GM19328 (cell line): ENCODE results near the gene GRB14.
"Not testable (repeated sequence)": the region's sequence is repeated elsewhere in the genome, so short reads cannot be mapped to it uniquely, and the experiment has no call there.

Experiments used
- ATAC-seq: cut with Tn5 transposase; IDR thresholded peaks from one replicate; pipeline ENCODE4 v1.9.1; 2021; ENCODE audit warnings: mild to moderate bottlenecking, moderate library complexity; ENCODE audit not compliant: unreplicated experiment

The GRB14 gene

DNA sequence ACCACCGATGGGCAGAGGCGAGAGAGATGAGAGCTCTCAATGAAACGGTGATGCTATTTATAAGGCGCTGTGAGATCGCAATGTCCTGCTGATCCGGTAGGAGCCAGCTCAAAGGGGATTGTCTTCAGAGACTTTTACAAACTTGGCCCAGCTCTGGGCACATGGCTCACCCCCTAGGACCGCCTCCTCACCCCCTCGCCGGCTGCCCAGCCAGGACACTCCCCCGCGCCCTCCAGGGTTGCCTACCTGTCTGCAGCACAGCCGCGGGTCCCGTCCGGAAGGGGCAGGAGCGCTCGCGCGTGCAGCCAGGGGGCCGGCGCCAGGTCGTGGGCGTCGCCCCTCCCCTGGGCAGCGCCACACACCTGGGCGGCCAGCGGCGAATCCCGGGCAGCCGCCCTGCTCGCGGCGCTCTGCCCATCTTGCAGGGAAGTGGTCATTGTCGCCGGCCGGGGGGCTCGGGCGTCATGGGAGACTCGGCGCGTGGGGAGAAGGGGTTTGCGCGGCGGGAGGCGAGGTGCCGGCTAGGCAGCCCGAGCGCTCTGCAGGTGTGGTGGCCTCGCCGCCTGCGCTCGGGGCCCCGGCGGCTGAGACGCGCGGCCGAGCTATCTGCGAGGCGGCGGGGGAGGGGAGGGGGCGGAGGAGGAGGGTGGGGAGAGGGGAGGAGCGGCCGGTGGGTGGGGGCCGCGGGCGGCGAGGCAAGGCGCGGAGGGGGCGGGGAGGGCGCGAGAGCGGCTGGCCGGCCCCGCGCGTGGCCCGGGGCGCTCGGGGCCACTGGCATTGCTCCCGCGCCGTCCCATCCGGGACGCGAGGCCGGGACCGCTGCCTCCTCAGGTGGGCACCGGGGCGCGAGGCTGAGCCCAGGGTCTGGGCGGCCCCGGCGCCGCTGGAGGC lies at the start of gene GRB14:
Gene GRB14, minus strand, starts transcription at position 610 of the 891 bp plus-strand sequence. Its CDS starts 173 bp downstream, at position 437.
- no peak for ATAC-seq

DNA sequence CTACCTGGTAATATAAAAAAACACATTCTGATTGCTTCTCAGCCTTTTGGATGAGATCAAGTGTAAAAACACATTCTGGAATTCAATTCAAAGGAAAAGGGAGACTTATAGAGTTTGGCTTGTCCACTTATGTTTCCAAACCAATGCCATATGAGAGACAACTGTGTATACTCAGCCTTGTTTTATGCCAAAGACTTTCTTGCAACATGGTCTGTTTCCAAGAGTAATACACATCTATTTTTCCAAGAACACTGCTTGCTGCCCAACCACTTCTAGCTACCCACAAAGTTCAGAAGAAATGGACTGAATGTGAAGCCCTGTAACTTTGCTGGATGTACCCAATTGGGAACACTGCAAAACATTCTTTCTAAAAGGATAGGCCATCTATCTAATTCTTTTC lies 48.0 kb upstream of the GRB14 start:
- no peak for ATAC-seq

DNA sequence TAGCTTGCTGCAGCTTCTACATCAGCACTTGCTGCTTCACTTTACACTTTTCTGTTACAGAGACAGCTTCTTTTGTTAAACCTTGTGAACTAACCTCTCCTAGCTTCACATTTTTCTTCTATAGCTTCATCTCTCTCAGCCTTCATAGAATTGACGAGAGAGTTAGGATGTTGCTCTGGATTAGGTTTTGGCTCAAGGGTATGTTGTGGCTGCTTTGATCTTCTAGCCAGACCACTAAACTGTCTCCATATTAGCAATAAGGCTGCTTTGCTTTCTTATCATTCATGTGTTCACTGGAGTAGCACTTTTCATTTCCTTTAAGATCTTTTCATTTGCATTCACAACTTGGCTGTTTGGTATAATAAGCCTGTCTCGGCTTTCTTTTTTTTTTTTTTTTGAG lies 46.3 kb upstream of the GRB14 start:
- no peak for ATAC-seq

DNA sequence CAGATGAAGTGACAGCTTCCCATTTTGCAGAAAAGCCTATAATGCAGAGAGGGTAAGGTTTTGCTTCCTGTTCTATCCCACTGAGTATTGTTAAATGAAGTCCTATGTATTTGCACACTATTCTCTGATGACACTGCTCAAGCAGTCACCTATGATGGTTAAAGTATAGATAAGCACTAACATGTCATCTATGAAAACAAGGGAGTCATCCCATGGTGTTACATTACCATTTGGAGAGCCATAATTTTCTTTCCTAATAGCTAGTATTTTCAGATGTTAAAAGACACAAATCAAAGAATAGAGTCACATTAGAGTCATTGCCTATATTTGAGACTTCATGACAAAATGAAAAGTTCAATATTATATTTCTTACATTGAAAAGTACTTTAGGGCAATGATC lies 42.8 kb upstream of the GRB14 start:
- ATAC-seq, result no peak

DNA sequence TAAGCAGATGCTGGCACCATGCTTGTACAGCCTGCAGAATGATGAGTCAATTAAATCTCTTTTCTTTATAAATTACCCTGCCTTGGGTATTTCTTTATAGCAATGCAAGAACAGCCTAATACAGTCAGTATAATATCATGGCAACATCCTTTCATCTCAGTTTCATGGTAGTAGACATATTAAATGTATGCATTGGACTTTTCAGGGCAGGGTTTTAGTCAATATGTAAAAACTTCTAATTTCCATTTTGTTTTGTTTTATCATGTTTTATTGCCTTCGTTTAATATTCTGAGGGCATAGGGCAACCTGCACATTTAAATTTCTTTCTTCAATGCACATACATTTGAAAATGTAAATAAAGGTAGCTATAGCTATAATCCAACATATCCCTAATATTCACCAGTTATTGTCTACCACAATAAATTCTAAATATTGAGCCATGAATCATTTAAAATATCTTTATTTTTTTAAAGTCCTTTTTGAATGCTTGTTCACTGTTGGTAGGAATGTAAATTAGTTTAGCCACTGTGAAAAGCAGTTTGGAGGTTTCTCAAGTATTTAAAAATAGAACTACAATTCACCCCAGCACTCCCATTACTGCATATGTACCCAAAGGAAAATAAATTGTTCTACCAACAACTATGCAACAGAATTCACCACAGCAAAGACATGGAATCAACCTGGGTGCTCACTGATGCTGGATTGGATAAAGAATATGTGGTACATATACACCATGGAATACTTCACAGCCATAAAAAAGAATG lies 41.8 kb upstream of the GRB14 start:
- ATAC-seq, result no peak

DNA sequence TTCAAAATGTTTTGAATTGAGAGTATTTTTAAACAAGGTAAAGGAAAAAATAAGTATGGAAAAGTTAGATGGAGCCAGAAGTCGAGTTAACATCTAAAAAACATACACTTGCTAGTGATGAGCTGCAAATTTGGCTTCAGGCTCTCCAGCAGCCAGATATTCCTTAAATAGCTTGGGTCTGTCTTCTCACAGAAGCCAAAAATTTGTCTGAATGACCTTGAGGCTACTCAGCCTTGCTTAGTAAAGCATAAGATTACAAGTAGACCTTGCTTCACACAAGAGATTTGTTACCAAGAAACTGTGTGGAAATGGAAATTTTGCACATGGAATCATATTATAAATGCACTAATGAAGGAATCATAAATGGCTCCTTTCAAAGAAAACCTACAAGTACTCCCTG lies 40.8 kb upstream of the GRB14 start:
- ATAC-seq, result no peak

DNA sequence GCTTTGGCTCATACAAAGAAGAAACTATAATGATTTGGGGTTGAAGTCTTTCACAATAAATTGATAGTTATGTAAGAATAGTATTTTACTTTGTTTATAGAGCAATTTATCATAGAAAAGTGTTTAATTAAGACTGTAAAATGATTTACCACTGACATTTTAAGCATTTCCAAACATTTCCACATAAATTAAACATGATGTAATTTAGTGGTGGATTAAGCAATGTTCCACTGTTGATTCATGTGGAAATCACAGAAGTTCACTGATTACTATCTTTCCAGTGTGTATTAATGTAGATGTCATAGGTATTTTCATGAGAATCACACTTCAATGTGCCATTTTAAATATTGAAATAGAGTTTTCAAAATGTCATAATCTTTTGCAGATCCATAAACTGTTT lies 40.1 kb upstream of the GRB14 start:
- no peak for ATAC-seq

DNA sequence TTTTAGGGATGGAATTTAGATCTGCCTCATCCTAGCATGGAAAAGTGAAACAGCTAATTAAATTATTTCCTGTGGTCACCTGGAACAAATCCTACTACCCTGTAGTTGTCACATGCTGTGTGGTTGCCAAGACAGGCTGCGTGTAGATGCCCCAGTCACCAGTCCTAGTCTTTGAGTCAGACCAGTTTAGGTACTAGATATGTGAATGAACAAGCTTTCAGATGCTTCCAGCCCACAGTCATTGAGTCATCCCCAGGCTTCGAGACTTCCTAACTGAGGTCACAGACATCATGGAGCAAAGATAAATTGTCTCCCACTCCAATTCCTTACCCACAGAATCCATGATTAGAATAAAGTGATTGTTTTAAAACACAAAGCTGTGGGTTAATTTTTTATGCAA lies 35.8 kb upstream of the GRB14 start:
- ATAC-seq, result no peak

DNA sequence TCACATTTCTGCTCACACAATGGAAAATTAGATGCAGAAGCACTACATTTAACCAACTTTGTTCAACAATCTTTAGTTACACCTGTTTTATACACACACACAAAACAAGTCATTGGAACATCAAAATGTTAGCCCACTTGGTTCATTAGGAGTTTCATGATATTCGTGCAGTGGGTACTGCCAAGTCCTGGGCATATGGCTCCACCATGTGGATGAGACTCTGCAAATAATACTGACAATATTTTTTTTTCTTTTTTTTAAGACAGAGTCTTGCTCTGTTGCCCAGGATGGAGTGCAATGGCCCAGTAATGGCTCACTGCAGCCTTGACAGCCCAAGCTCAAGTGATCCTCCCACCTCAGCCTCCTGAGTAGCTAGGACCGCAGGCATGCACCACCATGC lies 34.5 kb upstream of the GRB14 start:
- no peak for ATAC-seq

DNA sequence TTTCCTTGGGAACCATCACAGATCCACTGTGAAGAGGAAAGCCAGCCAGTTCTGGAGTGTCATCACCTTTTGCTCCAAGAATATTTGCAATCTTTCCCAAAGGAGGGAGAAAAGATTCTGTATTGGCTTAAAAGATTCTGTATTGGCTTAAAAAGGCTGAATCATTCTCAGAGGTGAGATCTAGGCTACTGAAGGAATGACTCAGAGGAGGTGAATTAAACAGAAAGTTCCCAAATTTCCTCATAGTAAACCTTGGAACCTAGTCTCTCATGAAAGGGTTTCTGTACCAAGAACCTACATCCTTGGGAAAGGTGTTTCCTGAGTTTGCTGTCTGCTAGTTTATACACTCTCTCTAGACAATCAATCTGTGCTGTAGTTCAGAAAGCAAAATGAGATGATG lies 34.1 kb upstream of the GRB14 start:
- no peak for ATAC-seq

DNA sequence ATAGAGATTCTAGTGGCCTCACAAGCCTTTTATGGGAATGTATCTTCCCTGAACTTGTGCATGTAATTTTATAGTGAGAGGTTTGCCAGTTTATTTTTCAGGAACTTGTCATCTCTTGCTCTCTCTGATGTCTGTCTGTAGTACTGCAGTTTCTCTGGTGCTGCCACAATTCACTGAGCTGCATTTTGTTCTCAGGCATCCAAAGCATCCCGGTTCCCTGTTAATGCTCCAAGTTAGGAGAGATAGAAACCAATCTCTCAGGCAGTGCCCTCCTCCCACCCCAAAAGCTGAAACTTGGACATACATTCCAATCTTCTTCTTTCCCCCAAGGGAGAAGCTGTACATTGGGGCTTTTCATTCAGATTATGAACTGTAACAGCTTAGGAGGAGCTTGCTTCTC lies 30.1 kb upstream of the GRB14 start:
- no peak for ATAC-seq

DNA sequence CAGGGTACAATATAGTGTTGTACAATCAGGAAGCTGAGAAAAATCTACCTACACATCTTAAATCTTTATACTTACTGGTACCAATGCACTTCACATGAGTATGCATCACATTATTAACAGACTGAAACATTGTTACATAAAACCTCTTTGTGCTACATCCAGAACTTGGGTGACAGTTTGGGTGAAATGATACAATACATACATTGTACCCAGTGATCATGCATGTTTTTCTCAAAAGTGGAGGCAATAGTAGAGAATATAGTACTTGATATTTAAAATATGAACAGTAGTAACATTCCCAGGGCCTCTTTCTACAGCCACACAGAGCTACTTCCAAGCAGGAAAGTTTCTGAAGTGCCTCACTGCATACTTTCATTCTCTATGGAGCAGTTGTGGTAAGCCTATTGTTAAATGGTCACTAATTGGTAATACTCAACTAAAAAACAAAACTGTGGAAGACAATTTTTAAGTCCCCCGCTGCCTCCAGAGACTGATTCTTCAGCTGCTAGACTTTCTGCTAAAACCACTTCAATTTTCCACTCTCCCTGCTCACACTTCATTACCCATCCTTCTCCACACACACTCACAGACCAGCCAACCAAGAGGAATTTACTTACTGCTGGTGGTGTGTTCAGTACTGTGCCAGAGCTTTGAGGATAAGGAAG lies 22.9 kb upstream of the GRB14 start:
- no peak for ATAC-seq

DNA sequence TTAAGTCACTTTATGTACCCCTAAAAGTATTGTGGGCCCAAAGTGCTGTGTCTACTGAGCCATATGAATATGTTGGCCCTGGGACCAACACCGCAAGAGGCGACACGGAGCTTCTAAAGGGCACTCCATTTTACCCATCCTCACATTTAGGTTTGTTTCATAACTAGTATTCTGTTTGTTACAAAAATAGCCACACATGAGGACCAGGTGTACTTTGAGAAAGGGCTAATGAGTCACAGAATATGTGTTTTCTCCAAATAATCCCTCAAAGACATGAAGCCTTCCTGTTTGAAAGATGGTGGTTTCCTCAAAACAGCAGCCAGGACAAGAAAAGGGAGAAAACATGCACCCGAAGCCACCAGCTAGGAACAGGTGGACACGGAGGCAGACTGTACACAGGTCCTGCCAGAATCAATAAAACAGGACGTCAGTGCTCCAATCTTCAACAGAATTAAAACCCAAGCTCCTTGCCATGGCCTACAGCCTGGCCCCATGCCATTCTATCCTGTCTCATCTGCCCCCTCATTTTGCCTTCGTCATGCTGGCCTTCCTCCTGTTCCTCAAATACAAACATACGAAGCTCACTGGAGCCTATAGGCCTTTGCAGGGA lies 21.8 kb upstream of the GRB14 start:
- no peak for ATAC-seq

DNA sequence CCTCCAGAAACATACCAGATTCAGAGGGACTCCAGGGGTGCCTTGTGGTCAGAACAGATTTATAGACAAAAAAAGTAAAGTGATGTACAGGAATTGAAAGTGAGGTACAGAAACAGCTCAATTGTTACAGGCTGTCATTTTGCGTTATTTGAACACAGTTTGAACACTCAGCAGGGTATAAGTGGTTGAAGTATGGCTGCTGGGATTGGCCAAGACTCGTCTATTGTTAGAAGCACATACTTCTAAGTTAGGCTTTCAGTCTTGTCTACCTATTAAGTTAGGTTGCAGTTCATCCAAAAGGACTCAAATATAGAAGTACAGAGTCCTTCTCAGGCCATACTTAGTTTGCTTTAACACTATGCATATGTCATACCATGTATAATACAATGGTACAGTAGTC lies 21.0 kb upstream of the GRB14 start:
- no peak for ATAC-seq

DNA sequence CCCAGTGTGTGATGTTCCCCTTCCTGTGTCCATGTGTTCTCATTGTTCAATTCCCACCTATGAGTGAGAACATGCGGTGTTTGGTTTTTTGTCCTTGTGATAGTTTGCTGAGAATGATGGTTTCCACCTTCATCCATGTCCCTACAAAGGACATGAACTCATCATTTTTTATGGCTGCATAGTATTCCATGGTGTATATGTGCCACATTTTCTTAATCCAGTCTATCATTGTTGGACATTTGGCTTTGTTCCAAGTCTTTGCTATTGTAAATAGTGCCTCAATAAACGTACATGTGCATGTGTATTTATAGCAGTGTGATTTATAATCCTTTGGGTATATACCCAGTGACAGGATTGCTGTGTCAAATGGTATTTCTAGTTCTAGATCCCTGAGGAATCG lies 7.0 kb upstream of the GRB14 start:
- ATAC-seq, result not testable (repeated sequence)

DNA sequence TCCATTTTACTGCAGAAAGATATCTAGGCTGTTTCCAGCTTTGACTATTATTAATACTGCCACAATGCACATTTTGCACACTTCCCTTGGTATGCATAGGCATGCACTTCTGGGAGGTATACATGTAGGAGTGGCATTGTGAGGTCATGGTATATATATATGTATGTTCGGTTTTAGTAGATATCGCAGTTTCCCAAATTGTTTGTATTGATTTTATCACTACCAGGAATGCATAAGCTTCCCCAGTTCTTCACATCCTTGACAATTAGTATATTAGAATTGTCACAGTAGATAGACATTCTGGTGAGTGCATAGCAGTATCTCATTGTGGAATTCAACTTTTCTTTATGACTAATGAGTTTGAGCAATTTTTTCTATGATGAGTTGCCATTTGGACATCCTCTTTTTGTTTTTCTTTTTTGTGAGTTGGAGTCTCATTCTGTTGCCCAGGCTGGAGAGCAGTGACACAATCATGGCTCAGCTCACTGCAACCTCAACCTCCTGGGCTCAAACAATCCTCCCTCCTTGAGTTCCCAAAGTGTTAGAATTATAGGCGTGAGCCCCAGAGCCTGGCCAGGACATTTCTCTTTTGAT lies 4.2 kb upstream of the GRB14 start:
- ATAC-seq, result no peak

DNA sequence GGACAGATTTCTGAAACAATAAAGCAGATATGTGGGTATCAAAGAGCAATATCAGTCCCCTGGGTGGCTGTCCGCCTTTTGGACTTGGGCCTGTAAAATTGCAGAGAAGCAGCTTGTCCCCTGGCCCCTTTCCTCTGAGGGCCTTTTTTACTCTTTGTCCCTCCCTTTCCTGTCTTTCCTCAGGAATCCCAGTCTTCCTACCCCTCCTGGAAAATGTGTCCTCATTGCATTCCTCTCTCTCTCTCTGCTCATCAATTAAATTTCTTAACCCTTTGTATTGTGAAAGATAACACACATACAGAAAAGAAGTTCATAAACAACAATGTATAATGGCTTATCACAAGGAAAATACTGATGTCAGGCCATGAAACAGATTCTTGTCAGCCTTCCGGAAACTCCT lies 3.0 kb upstream of the GRB14 start:
- ATAC-seq, result no peak

DNA sequence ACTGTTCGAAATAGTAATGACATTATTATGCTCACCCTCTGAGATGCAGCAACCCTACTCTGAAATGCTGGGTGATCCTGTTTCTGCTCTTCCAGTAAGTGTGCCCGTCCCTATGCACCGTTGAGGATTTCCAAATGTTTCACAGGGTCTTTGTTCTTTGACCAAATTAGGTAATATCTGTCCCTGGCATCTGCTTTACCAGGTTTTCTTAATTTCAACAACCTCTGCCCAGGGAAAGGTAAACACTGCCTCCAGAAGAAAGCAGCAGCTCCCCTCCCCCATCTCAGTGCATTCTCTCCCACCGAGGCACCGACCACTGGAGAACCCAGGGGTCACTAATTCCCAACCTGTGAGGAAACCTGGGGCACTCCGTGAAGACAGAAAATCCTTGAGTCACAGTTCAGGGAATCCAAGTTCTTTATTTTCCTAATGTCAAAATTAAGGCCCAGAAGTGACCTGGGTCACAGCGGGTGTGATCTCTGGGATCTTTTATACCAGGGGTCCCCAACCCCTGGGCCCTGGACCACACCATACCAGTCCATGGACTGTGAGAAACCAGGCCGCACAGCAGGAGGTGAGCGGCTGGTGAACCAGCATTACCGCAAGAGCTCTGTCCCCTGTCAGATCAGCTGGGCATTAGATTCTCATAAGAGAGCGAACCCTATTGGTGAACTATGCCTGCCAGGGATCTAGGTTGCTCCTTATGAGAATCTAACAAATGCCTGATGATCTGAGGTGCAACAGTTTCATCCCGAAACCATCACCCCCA lies 1.2 kb upstream of the GRB14 start:
- no peak for ATAC-seq

DNA sequence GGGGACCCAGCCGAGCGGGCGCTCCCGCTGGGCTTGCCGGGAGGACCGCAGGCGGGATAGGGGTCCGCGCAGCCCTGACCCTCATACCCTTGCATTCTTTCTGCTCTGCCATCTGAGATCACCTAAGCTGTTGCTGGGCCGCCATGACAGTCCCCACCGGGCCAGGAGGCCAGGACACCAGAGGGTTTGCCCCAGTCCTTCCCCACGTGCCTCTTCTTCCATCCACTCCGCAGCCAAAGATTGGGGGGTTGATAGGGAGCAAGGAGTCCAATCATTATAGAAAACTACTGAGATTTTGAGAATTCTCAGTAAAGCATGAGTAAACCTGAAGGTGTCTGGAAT lies 453 bp upstream of the GRB14 start:
- no peak for ATAC-seq

DNA sequence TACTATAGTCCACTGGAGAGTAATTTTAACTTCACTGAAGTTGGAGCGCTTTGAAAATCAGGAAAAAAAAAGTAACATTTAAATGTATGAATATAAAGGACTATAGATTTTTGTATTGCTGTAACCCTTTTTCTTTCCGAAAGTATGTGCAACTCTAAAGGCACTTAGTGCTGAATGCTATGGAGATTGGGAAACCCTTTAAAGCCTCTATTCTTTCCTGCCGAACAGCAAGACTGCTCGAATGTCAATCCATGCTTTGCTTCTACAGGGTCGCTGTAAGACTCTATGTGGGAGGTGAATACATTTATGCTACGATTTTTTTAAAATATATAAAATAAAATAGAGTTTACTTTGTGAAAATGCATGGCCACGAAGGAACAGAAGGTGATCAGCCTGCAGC lies 825 bp downstream of the GRB14 start:
- no peak for ATAC-seq
